ENCODE measurements around the gene HEPACAM2. TPM values are rescaled to one million over a fixed set of nuclear protein-coding genes. Genes with fewer than 3 reads are reported as not detected.
A peak's percentile ranks its signal among the peaks of the same experiment; 100 is the strongest.

HEPACAM2 gene
- total RNA-seq, 4 donors from 2014 or later, result 0.19 to 0.54 TPM; not detected in 2

DNA sequence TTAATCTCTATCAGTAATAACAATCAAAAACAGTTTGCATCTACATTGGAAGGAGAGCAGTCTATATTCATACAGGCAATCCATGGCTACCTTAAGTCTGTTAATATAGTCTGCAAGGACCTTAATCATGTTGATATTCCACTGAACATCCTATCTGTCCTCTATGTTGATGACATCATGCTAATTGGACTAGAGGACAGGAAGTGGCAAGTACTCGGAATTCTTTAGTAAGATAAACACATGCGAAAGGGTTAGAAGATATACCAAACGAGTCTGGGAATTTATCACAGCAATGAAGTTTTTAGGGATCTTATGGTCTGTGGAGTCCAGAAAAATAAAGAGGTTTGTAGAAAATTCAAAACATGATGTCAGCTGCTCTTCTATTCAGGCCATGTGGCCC lies 66.8 kb downstream of the HEPACAM2 start:
- intact Hi-C loops (cut with DNase I; ENCODE audit: low total_unique reads), result no loop called here
- WGBS, 2 donors, result 52 to 57% methylated on average over 3 of the region's 3 CpGs
- TF ChIP-seq POLR2A (IDR thresholded peaks at IDR 0.05), result no peak
- TF ChIP-seq, protein P1, sequence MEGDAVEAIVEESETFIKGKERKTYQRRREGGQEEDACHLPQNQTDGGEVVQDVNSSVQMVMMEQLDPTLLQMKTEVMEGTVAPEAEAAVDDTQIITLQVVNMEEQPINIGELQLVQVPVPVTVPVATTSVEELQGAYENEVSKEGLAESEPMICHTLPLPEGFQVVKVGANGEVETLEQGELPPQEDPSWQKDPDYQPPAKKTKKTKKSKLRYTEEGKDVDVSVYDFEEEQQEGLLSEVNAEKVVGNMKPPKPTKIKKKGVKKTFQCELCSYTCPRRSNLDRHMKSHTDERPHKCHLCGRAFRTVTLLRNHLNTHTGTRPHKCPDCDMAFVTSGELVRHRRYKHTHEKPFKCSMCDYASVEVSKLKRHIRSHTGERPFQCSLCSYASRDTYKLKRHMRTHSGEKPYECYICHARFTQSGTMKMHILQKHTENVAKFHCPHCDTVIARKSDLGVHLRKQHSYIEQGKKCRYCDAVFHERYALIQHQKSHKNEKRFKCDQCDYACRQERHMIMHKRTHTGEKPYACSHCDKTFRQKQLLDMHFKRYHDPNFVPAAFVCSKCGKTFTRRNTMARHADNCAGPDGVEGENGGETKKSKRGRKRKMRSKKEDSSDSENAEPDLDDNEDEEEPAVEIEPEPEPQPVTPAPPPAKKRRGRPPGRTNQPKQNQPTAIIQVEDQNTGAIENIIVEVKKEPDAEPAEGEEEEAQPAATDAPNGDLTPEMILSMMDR (IDR thresholded peaks at IDR 0.05), result no peak
- DNase-seq (ENCODE audit: low spot score in 2 of 2), result no peak
- H3K4me3 ChIP-seq (ENCODE audit: low read depth, poor library complexity, severe bottlenecking), result no peak overlapping the region

GRCh38 chr7:93156884-93157283 lies 69.4 kb downstream of the HEPACAM2 start:
- TF ChIP-seq, protein P1 (IDR thresholded peaks at IDR 0.05), result no peak
- TF ChIP-seq POLR2A (IDR thresholded peaks at IDR 0.05), result no peak
- no peak overlapping the region for H3K4me3 ChIP-seq (ENCODE audit: low read depth, poor library complexity, severe bottlenecking)
- WGBS, 2 donors, result 57 to 64% methylated on average over 1 of the region's 1 CpG
- DNase-seq (ENCODE audit: low spot score in 2 of 2), result no peak
- intact Hi-C loops (cut with DNase I; ENCODE audit: low total_unique reads), result no loop called here

- intact Hi-C loops (cut with DNase I; ENCODE audit: low total_unique reads), result no loop called here
- 90 to 91% methylated on average over 1 of the region's 1 CpG for WGBS, 2 donors
- H3K4me3 ChIP-seq (ENCODE audit: low read depth, poor library complexity, severe bottlenecking), result no peak overlapping the region
- no peak for DNase-seq (ENCODE audit: low spot score in 2 of 2)
- TF ChIP-seq, protein P1 (IDR thresholded peaks at IDR 0.05), result no peak
- TF ChIP-seq POLR2A (IDR thresholded peaks at IDR 0.05), result no peak
Measured at GRCh38 chr7:93150200-93150835, 76.0 kb downstream of the HEPACAM2 start.

DNA sequence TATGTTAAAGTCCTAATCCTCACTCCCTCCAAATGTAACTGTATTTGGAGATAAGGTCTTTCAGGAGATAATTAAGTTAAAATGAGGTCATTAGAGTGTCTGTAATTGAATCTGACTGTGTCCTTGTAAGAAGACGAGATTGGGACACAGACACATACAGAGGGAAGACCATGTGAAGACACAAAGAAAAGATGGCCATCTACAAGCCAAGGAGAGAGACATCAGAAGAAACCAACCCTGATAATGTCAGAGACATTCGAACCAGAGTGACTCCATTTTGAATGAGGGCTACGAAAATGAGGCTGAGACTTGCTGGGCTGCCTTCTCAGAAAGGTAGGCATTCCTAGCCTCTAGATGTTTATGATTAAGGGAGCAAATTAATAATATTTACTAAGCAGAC lies 77.5 kb downstream of the HEPACAM2 start:
- DNase-seq (ENCODE audit: low spot score in 2 of 2), result no peak
- WGBS, 2 donors, result 77 to 90% methylated on average over 3 of the region's 3 CpGs
- TF ChIP-seq POLR2A (IDR thresholded peaks at IDR 0.05), result no peak
- intact Hi-C loops (cut with DNase I; ENCODE audit: low total_unique reads), result no loop called here
- no peak overlapping the region for H3K4me3 ChIP-seq (ENCODE audit: low read depth, poor library complexity, severe bottlenecking)

DNA sequence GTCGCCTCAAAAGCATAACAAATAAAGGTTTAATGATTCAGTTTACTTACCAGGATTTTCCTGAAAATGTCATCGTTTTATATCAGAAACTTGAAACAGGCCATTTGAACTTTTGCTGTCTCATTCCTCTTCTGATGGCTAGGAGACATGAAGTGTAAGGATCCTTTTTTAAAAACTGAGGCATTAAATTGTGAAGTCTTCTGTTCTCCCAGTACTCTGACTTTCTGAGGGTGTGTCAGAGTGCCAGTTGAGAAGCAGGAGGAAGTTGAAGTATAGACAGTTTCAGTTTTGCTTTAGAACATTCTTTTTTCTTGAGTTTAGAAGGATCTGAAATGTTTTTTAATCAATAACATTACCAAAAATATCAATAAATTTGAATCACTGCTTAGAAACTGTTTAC lies 78.1 kb downstream of the HEPACAM2 start, which contains the start of gene SAMD9L:
SAMD9L (minus strand) TSS at position 242 of the 400 bp plus-strand sequence. CDS start 12,414 bp downstream, outside the sequence.
- TF ChIP-seq, protein P1 (IDR thresholded peaks at IDR 0.05), result no peak
- TF ChIP-seq POLR2A (IDR thresholded peaks at IDR 0.05), result no peak
- 14 to 23% methylated on average over 2 of the region's 2 CpGs for WGBS, 2 donors
- intact Hi-C loops (cut with DNase I; ENCODE audit: low total_unique reads), result no loop called here
- peak within 1 kb of the TSS; percentile 11 for H3K4me3 ChIP-seq (ENCODE audit: low read depth, poor library complexity, severe bottlenecking)
- DNase-seq (ENCODE audit: low spot score in 2 of 2), result no peak

DNA sequence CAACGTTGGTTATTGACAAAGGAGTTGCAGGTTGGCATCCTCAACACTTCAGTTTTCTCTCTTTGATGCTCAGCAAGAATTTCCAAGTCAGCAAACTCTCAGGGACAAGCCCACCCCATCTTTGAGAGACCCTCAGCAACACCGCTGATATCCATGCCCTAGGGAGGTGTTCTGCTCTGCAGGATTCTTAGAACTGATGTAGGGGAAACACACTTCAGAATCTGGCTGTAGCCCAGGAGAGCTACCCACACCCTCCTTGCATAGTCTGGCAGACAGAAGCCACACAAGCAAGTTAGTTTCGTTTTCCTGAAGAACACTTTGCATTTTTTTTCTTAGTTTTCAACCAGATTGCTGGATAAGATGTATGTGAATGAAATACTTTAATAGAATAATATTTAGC lies 78.9 kb downstream of the HEPACAM2 start:
- peak in 1 of 2 donors; percentile 82 for DNase-seq (ENCODE audit: low spot score in 2 of 2)
- 3 to 6% methylated on average over 3 of the region's 3 CpGs for WGBS, 2 donors
- intact Hi-C loops (cut with DNase I; ENCODE audit: low total_unique reads), result no loop called here
- H3K4me3 ChIP-seq (ENCODE audit: low read depth, poor library complexity, severe bottlenecking), result no peak overlapping the region
- no peak for TF ChIP-seq POLR2A (IDR thresholded peaks at IDR 0.05)
- TF ChIP-seq, protein P1 (IDR thresholded peaks at IDR 0.05), result no peak
